Rectal smooth muscle tissue (tissue), 1 donor: Measurements from ENCODE around the gene MYOCD.

Experiments
- H3K27ac ChIP-seq: one replicate; pipeline ENCODE4 v1.7.0; 2013; ENCODE audit warnings: low read depth, low read length, inconsistent platforms
- H3K27me3 ChIP-seq: one replicate; pipeline ENCODE4 v1.7.0; 2013; ENCODE audit warnings: low read length; ENCODE audit not compliant: control insufficient read depth, insufficient read depth
- H3K36me3 ChIP-seq: one replicate; pipeline ENCODE4 v1.7.0; 2013; ENCODE audit warnings: low read length; ENCODE audit not compliant: control insufficient read depth, insufficient read depth
- H3K4me1 ChIP-seq: one replicate; pipeline ENCODE4 v1.7.0; 2013; ENCODE audit warnings: low read length; ENCODE audit not compliant: control insufficient read depth, insufficient read depth
- H3K4me3 ChIP-seq: one replicate; pipeline ENCODE4 v1.7.0; 2013; ENCODE audit warnings: low read length
- H3K9ac ChIP-seq: one replicate; pipeline ENCODE4 v1.7.0; 2013; ENCODE audit warnings: low read length

MYOCD gene

GRCh38 chr17:12686486-12686885, 20.8 kb downstream of the MYOCD start:
- Histone ChIP-seq H3K4me1 (peaks cover 20% of the 10 kb centered on the region), H3K27ac (no peak overlapping the region)

GRCh38 chr17:12688382-12688781, 22.7 kb downstream of the MYOCD start:
- Histone ChIP-seq H3K36me3 (no peaks in the 10 kb centered on the region), H3K4me3 (no peak overlapping the region), H3K9ac (no peak overlapping the region), H3K27ac (no peak overlapping the region), H3K4me1 (peaks cover 10% of the 10 kb centered on the region), H3K27me3 (no peaks in the 10 kb centered on the region)

More at GRCh38 chr17:12686486-12686885, 20.8 kb downstream of the MYOCD start:
- Histone ChIP-seq H3K9ac (no peak overlapping the region), H3K27me3 (no peaks in the 10 kb centered on the region), H3K4me3 (no peak overlapping the region), H3K36me3 (no peaks in the 10 kb centered on the region)

DNA sequence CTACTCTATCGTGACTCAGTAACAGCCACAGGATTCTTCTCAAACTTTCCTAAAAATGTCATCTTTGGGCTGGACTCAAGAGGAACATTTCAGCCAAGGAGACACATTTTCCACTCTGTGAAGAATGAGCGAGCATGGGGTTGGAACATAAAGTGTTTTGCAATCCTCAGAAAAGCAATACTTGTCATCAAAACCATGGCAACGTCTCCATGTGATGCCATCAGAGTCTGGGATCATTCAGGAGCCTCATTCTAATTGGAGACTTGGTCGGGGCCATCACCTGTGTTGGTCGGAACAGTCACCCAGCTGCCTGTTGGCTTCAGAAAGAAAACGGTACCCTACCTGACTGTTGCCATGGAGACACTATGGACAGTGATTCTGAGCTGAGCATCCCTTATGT, 25.5 kb downstream of the MYOCD start:
- Histone ChIP-seq H3K27ac (peak overlapping the region; percentile 79), H3K4me3 (no peak overlapping the region), H3K36me3 (no peaks in the 10 kb centered on the region), H3K4me1 (peaks cover 10% of the 10 kb centered on the region), H3K27me3 (no peaks in the 10 kb centered on the region), H3K9ac (no peak overlapping the region)

- no peak overlapping the region for H3K27ac ChIP-seq
These were observed 27.9 kb downstream of the MYOCD start for GRCh38 chr17:12693640-12694039.

GRCh38 chr17:12706070-12706469, 40.4 kb downstream of the MYOCD start:
- no peaks in the 10 kb centered on the region for H3K36me3 ChIP-seq
- H3K9ac ChIP-seq, result no peak overlapping the region
- H3K27ac ChIP-seq, result peak overlapping the region; percentile 71
- H3K4me1 ChIP-seq, result peaks cover 11% of the 10 kb centered on the region
- H3K27me3 ChIP-seq, result no peaks in the 10 kb centered on the region
- H3K4me3 ChIP-seq, result no peak overlapping the region

More at GRCh38 chr17:12693640-12694039, 27.9 kb downstream of the MYOCD start:
- Histone ChIP-seq H3K36me3 (no peaks in the 10 kb centered on the region), H3K9ac (no peak overlapping the region), H3K4me3 (no peak overlapping the region), H3K4me1 (peaks cover 10% of the 10 kb centered on the region), H3K27me3 (no peaks in the 10 kb centered on the region)

DNA sequence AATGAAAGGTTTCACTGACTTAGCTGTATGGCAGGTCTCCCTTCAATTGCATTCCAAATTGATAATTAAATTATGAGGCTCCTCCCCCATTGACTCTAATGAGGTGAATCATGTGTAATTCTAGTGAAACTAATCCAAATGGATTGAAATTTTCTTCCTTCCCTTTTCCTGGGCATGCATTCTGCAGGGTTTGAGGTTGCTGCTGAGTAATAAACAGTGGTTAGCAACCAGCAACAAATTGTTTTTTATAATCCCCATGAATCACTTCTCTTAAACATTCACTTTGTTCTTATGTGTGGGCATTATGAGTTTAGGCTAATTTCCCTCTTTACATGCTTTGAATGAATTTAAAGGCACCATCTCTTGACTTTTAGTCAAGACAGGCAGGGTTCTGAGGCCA, 43.4 kb downstream of the MYOCD start:
- Histone ChIP-seq H3K27me3 (no peaks in the 10 kb centered on the region), H3K4me3 (no peak overlapping the region), H3K4me1 (peaks cover 11% of the 10 kb centered on the region), H3K36me3 (no peaks in the 10 kb centered on the region), H3K9ac (no peak overlapping the region), H3K27ac (no peak overlapping the region)

- Histone ChIP-seq H3K4me3 (no peak overlapping the region), H3K27ac (no peak overlapping the region), H3K4me1 (no peaks in the 10 kb centered on the region), H3K36me3 (no peaks in the 10 kb centered on the region), H3K27me3 (no peaks in the 10 kb centered on the region), H3K9ac (no peak overlapping the region)
These were observed 46.7 kb downstream of the MYOCD start for GRCh38 chr17:12712415-12712814.

GRCh38 chr17:12712941-12713340, 47.3 kb downstream of the MYOCD start:
- no peaks in the 10 kb centered on the region for H3K27me3 ChIP-seq
- H3K27ac ChIP-seq, result no peak overlapping the region
- H3K4me3 ChIP-seq, result no peak overlapping the region
- H3K36me3 ChIP-seq, result peaks cover 4% of the 10 kb centered on the region
- no peaks in the 10 kb centered on the region for H3K4me1 ChIP-seq
- no peak overlapping the region for H3K9ac ChIP-seq

DNA sequence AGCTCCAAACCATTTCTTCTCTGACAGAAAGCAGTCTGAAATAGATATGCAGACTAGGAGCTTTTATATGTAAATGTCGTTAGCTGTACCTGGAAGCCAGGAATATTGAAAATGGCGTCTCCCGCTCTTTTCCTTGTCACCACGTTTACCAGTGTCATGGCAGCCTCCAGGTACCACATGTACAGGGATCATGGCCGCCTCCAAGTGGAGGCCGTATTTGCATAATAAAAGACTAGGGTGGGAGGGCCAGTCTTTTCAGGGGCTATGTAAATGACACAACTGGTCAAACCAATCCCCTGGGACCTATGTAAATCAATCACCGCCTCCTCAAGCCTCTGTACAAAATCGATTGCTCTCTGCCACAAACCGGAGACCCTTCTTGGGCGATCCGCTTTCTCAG, 54.3 kb downstream of the MYOCD start:
- H3K27ac ChIP-seq, result no peak overlapping the region
- no peak overlapping the region for H3K4me3 ChIP-seq
- H3K36me3 ChIP-seq, result peaks cover 4% of the 10 kb centered on the region
- no peaks in the 10 kb centered on the region for H3K4me1 ChIP-seq
- H3K27me3 ChIP-seq, result no peaks in the 10 kb centered on the region
- no peak overlapping the region for H3K9ac ChIP-seq

- no peak overlapping the region for H3K9ac ChIP-seq
- H3K27me3 ChIP-seq, result no peaks in the 10 kb centered on the region
- no peak overlapping the region for H3K27ac ChIP-seq
- peaks cover 2% of the 10 kb centered on the region for H3K4me1 ChIP-seq
- H3K4me3 ChIP-seq, result no peak overlapping the region
- H3K36me3 ChIP-seq, result peaks cover 4% of the 10 kb centered on the region
These were observed 55.9 kb downstream of the MYOCD start for GRCh38 chr17:12721581-12721980.

GRCh38 chr17:12722282-12722681, 56.6 kb downstream of the MYOCD start:
- H3K27ac ChIP-seq, result no peak overlapping the region

DNA sequence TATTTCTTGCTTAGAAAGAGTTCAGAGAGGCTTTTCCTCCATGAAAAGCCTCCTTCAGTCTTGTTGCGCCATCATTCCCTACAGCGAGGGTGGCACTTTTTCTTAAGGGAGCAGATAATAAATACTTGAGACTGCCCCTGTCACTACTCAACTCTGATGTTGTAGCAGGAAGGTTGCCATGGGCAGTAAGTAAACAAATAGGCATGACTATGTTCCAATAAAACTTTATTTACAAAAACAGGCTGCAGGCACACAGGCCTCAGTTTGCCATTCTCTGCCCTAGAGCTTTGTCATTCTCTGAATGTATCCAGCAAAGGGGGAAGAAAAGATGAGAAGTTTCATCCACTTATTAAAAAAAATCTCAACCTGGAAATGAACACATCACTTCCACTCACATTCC, 60.4 kb downstream of the MYOCD start:
- H3K27me3 ChIP-seq, result no peaks in the 10 kb centered on the region
- H3K36me3 ChIP-seq, result no peaks in the 10 kb centered on the region
- no peak overlapping the region for H3K9ac ChIP-seq
- peaks cover 15% of the 10 kb centered on the region for H3K4me1 ChIP-seq
- no peak overlapping the region for H3K4me3 ChIP-seq
- peak overlapping the region; percentile 62 for H3K27ac ChIP-seq

More at GRCh38 chr17:12722282-12722681, 56.6 kb downstream of the MYOCD start:
- no peak overlapping the region for H3K9ac ChIP-seq
- no peaks in the 10 kb centered on the region for H3K27me3 ChIP-seq
- H3K36me3 ChIP-seq, result peaks cover 4% of the 10 kb centered on the region
- no peak overlapping the region for H3K4me3 ChIP-seq
- peaks cover 9% of the 10 kb centered on the region for H3K4me1 ChIP-seq

DNA sequence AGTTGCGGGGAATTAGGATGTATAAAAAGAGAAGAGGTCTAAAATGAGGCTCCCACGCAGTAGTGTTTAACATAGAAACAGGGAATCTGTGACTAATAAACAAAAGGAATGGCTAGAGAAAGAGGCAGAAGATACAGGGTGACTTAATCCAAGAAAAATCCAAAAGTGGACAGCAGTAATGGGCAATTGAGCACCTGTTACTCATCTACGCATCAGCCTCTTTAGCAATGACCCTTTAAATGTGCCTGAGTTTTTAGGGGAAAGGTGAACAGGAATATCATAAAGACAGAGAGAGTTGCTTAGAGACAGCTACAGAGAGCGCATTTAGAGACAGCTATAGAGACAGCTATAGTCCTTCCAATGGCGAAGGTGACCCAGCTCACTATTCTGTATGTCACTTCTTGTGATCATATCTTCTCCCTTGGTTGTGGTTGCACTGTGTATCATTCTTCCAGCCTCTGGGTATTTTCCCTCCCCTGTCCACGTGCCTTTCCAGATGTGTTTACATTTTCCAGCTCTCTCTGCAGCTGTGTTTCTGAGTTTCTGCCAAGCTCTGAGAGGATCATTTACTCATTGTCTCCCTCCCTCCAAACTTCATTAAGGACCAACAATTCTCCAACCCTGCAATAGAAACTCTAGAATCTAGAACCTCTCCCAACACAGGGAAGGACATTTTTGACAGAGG, 61.5 kb downstream of the MYOCD start:
- Histone ChIP-seq H3K9ac (no peak overlapping the region), H3K4me3 (no peak overlapping the region), H3K27me3 (no peaks in the 10 kb centered on the region), H3K36me3 (no peaks in the 10 kb centered on the region), H3K27ac (peak overlapping the region; percentile 62), H3K4me1 (peaks cover 15% of the 10 kb centered on the region)
